DOHH2 (cell line): Measurements from ENCODE around the gene VWF.
"Not testable (repeated sequence)": the region's sequence is repeated elsewhere in the genome, so short reads cannot be mapped to it uniquely, and the experiment has no call there.

Source experiments
- H3F3A ChIP-seq: fragments of 200-600 bp; sonication (generic), shearing (Covaris generic); 2 replicates; pipeline ENCODE4 v1.6.0; 2016; ENCODE audit warnings: antibody characterized with exemption, mild to moderate bottlenecking; ENCODE audit not compliant: control insufficient read depth, insufficient read depth
- H3K27ac ChIP-seq: fragments of 200-600 bp; sonication (generic); 2 replicates; pipeline ENCODE4 v1.5.1; 2014; ENCODE audit warnings: low read depth, mild to moderate bottlenecking, low read length, moderate library complexity
- H3K27me3 ChIP-seq: fragments of 200-600 bp; sonication (generic); 2 replicates; pipeline ENCODE4 v1.6.1; 2014; ENCODE audit warnings: mild to moderate bottlenecking, low read length, mixed read lengths; ENCODE audit not compliant: control insufficient read depth
- H3K36me3 ChIP-seq: fragments of 200-600 bp; sonication (generic); 2 replicates; pipeline ENCODE4 v1.6.1; 2014; ENCODE audit warnings: mild to moderate bottlenecking, low read length, moderate library complexity, mixed read lengths; ENCODE audit not compliant: control insufficient read depth
- H3K4me1 ChIP-seq: fragments of 200-600 bp; sonication (generic); 2 replicates; pipeline ENCODE4 v1.6.1; 2014; ENCODE audit warnings: mild to moderate bottlenecking, low read length, mixed read lengths; ENCODE audit not compliant: control insufficient read depth
- H3K4me2 ChIP-seq: fragments of 200-600 bp; sonication (generic); 2 replicates; pipeline ENCODE4 v1.6.0; 2014; ENCODE audit warnings: mild to moderate bottlenecking, low read length, moderate library complexity
- H3K4me3 ChIP-seq: fragments of 200-600 bp; sonication (generic); 2 replicates; pipeline ENCODE4 v1.5.1; 2014; ENCODE audit warnings: mild to moderate bottlenecking, low read length, mixed read lengths
- H3K79me2 ChIP-seq: fragments of 200-600 bp; sonication (generic); 2 replicates; pipeline ENCODE4 v1.6.1; 2014; ENCODE audit warnings: mild to moderate bottlenecking, low read length, mixed read lengths; ENCODE audit not compliant: control insufficient read depth
- H3K9me2 ChIP-seq: fragments of 200-600 bp; sonication (generic); replicated peaks from 2 replicates; pipeline ENCODE4 v1.6.1; 2014; ENCODE audit warnings: mild to moderate bottlenecking, low read length, mixed read lengths; ENCODE audit not compliant: control insufficient read depth
- H3K9me3 ChIP-seq: fragments of 200-600 bp; sonication (generic); 2 replicates; pipeline ENCODE4 v1.6.1; 2014; ENCODE audit warnings: antibody characterized with exemption, low read length, mixed read lengths; ENCODE audit not compliant: control insufficient read depth, insufficient read depth
- H4K20me1 ChIP-seq: fragments of 200-600 bp; sonication (generic); 2 replicates; pipeline ENCODE4 v1.6.0; 2014; ENCODE audit warnings: low read depth, mild to moderate bottlenecking, antibody characterized with exemption, low read length, moderate library complexity; ENCODE audit not compliant: control insufficient read depth, insufficient read depth
- CTCF ChIP-seq: fragments of 200-600 bp; sonication (generic); IDR thresholded peaks from one replicate; pipeline ENCODE4 v1.5.1; 2014; ENCODE audit warnings: antibody characterized with exemption, mild to moderate bottlenecking, low read depth, low read length; ENCODE audit not compliant: poor library complexity, severe bottlenecking
- EZH2phosphoT487 ChIP-seq: fragments of 200-600 bp; sonication (generic); IDR thresholded peaks from 2 replicates; pipeline ENCODE4 v1.6.1; 2017; ENCODE audit warnings: borderline replicate concordance, mild to moderate bottlenecking, antibody characterized with exemption, low read length, moderate library complexity, mixed read lengths

The VWF gene

GRCh38 chr12:6020930-6021329 is 103.5 kb downstream of the VWF start:
- no peaks in the 10 kb centered on the region for H3K4me1 ChIP-seq
- no peaks in the 10 kb centered on the region for H3K79me2 ChIP-seq
- TF ChIP-seq CTCF (no peak), EZH2phosphoT487 (no peak)
- H3K27me3 ChIP-seq = no peaks in the 10 kb centered on the region
- no peaks in the 10 kb centered on the region for H3K36me3 ChIP-seq
- H3K27ac ChIP-seq = no peak overlapping the region
- H3K9me2 ChIP-seq = no peaks in the 10 kb centered on the region
- no peak overlapping the region for H3K4me3 ChIP-seq
- no peaks in the 10 kb centered on the region for H3F3A ChIP-seq
- H4K20me1 ChIP-seq = no peaks in the 10 kb centered on the region
- no peaks in the 10 kb centered on the region for H3K9me3 ChIP-seq
- H3K4me2 ChIP-seq = no peak overlapping the region

GRCh38 chr12:6020511-6020910 is 104.0 kb downstream of the VWF start:
- H3F3A ChIP-seq, H3K4me2 ChIP-seq, H3K27me3 ChIP-seq, H3K27ac ChIP-seq, H3K9me3 ChIP-seq, H4K20me1 ChIP-seq, H3K4me3 ChIP-seq, H3K9me2 ChIP-seq, H3K4me1 ChIP-seq, H3K36me3 ChIP-seq, H3K79me2 ChIP-seq: not testable (repeated sequence)

GRCh38 chr12:6019256-6019655 is 105.2 kb downstream of the VWF start:
- H3K27ac ChIP-seq, H3K4me1 ChIP-seq, H3K36me3 ChIP-seq, H3K4me2 ChIP-seq, H3K79me2 ChIP-seq, H3K9me2 ChIP-seq, H3F3A ChIP-seq, H4K20me1 ChIP-seq, H3K9me3 ChIP-seq, H3K4me3 ChIP-seq, H3K27me3 ChIP-seq: not testable (repeated sequence)

- H3K79me2 ChIP-seq = no peaks in the 10 kb centered on the region
- H3K27ac ChIP-seq = no peak overlapping the region
- no peak overlapping the region for H3K4me2 ChIP-seq
- TF ChIP-seq CTCF (no peak), EZH2phosphoT487 (no peak)
- H3K9me2 ChIP-seq = no peaks in the 10 kb centered on the region
- no peaks in the 10 kb centered on the region for H3K9me3 ChIP-seq
- no peaks in the 10 kb centered on the region for H3K4me1 ChIP-seq
- H3F3A ChIP-seq = no peaks in the 10 kb centered on the region
- no peaks in the 10 kb centered on the region for H3K27me3 ChIP-seq
- H3K4me3 ChIP-seq = no peak overlapping the region
- no peaks in the 10 kb centered on the region for H3K36me3 ChIP-seq
- no peaks in the 10 kb centered on the region for H4K20me1 ChIP-seq
Measured at GRCh38 chr12:6018265-6018664, 106.2 kb downstream of the VWF start.
